ENCODE measurements around the gene SFXN1. TPM values are rescaled to one million over a fixed set of nuclear protein-coding genes. Genes with fewer than 3 reads are reported as not detected.
"Not testable (repeated sequence)": the region's sequence is repeated elsewhere in the genome, so short reads cannot be mapped to it uniquely, and the experiment has no call there.

The SFXN1 gene
- total RNA-seq, 1 experiment from 2014 or later = 322 TPM

DNA sequence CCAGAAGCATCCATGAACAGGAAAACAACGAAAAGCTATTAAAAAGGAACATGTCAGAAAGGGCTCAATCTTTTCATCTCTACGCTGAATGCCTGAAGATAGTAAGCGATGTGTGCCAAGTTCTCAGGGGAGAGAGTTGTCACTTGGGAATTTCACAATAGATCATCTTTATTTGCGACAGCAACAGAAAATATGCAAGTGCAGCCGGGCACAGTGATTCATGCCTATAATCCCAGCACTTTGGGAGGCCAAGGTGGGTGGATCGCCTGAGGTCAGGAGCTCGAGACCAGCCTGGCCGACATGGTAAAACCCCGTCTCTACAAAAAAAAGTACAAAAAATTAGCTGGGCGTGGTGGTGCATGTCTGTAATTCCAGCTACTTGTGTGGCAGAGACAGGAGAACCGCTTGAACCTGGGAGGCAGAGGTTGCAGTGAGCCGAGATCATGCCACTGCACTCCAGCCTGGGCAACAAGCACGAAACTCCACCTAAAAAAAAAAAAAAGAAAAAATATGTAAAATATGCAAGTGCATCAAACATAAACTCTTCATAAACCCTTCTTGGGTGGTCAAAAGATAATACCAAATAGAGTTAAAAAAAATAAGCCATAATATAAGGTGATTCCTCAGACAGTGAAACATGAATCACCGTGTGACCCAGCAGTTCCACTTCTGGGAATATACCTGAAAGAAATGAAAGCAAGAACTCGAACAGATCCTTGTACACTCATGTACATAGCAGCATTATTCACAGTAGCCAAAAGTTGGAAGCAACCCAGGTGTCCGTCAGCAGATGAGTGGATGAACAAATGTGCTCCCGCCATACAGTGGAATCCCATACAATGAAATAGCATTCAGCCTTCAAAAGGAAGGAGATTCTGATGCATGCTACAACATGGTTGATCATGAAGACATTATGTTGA lies 16.2 kb downstream of the SFXN1 start:
- DNase-seq (ENCODE audit: low spot score) = no peak

- no peak for DNase-seq (ENCODE audit: low spot score)
Measured at GRCh38 chr5:175501759-175502158, 23.4 kb downstream of the SFXN1 start.

GRCh38 chr5:175507671-175508070 lies 29.3 kb downstream of the SFXN1 start:
- not testable (repeated sequence) for DNase-seq (ENCODE audit: low spot score)

- no peak for DNase-seq (ENCODE audit: low spot score)
Measured at GRCh38 chr5:175508896-175509295, 30.5 kb downstream of the SFXN1 start.

DNA sequence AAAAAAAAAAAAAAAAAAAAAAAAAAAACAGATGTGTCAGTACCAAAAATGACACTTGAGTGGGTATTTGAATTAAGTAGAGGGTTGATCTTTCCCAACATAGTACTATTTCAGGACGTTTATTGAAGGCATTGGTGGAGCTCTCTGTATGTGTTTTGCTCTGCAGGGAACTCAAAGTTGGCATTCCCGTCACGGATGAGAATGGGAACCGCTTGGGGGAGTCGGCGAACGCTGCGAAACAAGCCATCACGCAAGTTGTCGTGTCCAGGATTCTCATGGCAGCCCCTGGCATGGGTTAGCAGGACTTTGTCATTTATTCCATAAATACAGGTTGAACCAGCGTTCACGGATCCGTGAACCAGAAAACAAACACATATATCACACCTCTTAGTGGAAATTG lies 34.9 kb downstream of the SFXN1 start:
- DNase-seq (ENCODE audit: low spot score) = no peak

DNA sequence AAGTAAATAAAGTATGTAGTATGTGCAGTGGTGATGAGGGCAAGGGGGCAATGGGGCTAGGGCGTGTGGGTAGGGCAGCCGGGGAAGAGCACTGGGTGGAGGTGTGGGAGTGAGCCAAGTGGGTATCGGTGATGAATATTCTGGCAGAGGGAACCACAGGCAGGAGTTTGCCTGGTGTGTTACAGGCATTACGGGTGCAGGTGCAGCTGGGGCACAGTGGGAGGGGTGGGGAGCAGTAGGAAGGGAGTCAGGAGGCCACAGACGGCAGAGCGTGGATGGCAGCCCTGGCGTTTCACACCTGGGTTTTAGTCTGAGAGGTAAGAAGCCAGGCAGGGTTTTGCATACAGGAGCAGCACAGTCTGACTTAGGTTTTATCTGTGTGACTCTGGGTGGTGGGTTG lies 35.4 kb downstream of the SFXN1 start:
- DNase-seq (ENCODE audit: low spot score) = no peak

GRCh38 chr5:175516933-175517823 lies 38.8 kb downstream of the SFXN1 start:
- no peak for DNase-seq (ENCODE audit: low spot score)

DNA sequence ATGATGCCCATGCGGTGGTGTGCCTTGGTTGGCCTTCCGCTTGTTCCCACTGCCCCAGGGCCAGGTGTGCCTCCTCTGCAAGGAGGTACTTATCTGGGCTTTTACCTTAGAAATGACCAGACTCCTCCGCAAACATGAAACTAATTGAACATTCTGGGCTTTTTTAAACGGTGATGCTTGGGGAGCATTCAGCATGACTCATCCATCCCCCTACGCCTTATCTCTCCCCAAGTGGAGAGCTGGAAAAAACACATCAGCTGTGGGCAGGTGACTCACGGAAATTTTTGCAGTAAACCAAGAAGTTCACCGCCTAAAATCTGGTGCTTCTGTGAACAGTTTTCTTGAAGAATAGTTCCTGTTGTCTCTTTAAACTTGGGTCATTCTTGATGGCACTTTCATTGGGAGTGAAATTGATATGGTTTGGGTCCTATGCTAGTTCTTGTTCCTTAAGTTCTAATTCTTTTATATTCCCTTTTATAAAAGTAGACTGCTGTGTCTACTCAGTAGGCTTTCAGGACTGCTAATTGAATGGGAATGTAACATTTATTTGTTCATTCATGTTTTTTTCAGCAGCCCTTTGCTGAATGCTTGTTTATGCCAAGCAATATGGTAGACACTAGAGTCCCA lies 39.6 kb downstream of the SFXN1 start:
- peak; percentile 73 for DNase-seq (ENCODE audit: low spot score)

GRCh38 chr5:175519006-175519405 lies 40.6 kb downstream of the SFXN1 start:
- no peak for DNase-seq (ENCODE audit: low spot score)

GRCh38 chr5:175520321-175520720 lies 42.0 kb downstream of the SFXN1 start:
- DNase-seq (ENCODE audit: low spot score) = no peak

DNA sequence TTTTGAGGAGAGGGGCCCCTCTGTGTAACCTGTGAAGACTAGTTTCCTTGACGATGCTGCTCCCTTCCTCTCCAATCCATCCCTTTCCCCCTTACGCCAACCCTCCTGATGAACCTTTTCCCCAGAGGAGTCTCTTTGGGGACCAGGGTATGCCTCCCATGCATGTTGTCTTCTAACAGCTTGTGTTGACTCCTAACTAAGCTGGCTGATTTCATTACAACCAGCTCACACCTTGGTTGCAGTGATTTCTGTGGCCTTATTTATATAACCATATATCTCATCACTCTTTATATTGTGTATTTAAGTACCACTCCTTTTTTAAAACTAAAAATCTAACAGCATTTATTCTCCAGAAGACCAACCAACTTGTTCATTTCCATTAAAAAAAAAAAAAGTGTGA lies 42.5 kb downstream of the SFXN1 start:
- DNase-seq (ENCODE audit: low spot score) = no peak

DNA sequence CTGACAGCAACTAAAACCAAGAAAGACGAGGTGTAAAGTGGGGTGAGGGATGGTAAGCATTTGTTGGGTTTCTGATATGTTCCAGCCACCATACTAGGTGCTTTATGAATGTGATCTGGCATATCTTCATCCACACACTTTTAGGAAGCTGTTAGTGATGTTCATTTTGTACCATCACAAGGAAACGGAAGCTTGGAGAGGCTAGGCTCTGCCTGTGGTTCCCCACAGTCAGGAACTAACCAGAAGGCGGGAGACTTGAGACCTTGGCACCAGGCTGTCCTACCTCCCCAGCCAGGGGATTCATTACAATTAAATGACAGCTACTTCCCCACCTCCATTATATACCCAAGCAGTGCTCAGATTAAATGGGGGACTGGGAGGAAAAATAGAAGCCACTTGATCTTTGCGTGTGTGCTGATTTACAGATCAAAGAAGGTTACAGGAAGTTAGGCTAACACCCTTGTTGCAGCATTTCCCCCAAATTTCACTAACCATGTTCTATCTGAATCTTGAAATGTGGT lies 43.0 kb downstream of the SFXN1 start:
- DNase-seq (ENCODE audit: low spot score) = no peak

DNA sequence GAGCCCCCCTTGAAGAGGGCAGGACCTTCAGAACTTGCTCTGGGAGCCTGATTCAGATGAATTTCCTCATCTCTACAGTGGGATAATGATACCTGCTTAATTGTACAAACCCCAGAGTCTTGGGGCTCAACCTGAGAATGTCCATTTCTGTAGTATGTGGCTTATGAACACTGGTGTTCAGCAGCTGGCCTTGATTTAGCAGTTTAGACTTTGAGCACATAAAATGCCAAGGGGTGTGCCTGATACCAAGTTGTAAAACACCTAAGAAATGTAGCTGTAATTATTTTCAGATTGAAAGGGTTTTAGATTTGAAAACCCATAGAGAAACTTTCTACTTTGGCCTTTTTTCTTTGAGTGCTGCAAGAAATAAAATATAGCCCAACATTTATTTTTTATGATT lies 44.9 kb downstream of the SFXN1 start:
- DNase-seq (ENCODE audit: low spot score) = no peak

GRCh38 chr5:175524211-175524610 lies 45.9 kb downstream of the SFXN1 start:
- no peak for DNase-seq (ENCODE audit: low spot score)

DNA sequence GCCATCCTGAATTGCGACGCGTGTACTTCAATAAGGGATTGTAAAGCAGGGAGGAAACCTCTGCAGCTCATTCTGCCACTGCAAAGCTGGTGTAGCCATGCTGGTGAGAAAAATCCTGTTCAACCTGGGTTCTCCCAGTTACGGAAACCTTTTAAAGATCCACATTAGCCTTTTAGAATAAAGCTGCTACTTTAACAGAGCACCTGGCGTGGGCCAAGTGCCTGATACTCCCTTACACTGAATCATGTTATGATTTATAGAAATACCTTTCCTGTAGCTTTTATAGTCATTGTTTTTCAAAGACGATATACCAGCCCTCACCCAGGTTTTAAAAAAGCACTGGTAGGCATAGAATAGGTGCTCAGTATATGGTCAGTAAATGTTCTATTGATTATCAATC lies 48.3 kb downstream of the SFXN1 start:
- no peak for DNase-seq (ENCODE audit: low spot score)

DNA sequence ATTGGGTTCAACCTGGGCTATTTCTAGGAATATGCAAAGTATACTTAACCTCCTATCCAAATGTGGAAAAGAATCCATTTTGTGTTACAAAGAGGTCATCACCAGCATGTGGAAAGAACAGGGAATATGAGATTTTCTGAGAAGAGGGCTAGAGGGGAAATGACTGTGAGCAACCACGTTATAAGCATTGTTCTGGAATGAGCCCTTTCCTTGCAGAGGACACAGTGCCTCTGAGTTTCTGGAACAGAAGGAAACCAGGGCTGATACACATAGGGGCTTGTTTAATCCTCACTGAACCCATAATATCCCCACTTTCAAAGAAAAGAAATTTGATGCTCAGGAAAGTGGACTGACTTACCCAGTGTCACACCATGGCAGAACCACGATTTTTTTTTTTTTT lies 53.0 kb downstream of the SFXN1 start:
- DNase-seq (ENCODE audit: low spot score) = no peak

DNA sequence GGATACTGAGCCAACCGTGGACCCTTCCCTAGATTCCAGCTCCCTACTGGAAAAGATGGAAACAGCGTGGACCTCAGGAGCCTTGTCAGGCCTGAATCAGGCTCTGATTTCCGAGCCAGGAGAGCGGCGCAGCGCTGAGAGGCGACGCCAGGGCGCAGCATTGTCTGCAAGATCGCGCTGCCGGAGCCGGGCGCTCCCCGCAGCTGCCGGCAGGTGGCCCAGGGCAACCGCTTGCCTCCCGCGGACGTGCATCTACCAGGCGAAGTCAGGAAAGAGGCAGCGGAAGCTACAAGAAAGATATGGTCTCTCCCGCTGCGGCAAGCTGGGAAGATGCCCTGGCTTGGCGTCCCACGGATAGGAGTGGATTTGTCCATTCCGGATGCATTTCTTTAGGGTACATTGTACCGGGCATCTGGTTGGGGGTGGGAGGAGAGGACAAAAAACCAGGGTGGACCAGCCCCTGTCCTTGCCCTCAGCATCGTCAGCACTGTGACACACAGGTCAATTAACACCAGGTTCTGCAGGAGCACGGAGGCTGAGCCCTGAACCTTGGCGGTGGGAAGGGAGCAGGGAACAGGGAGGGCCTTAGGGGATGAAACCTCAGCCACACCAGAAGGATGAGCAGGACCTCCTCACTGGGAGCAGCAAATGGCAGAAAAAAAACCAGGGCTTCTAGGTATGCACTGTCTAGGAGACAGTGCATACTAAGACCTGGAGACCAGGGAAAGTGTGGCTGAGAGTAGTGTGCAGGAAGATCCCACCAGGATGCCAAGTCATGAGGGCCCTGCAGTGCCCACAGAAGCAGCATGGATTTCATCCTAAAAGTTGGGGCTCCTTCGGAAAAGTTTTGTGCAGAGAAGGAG lies 55.9 kb downstream of the SFXN1 start:
- DNase-seq (ENCODE audit: low spot score) = peak; percentile 91

DNA sequence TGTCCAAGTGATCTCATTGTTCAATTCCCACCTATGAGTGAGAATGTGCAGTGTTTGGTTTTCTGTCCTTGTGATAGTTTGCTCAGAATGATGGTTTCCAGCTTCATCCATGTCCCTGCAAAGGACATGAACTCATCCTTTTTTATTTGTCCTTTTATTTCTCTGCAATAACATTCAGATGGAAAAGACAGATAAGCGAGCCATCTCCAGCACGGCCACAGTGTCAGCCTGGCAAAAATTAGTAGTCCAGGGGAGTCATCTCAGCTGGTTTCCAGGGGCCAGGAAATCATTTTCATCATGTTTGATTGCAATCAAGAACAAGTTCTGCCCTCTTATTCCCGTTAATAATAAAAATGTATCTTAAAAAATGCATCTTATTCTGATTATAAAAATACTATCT lies 57.0 kb downstream of the SFXN1 start:
- DNase-seq (ENCODE audit: low spot score) = not testable (repeated sequence)

DNA sequence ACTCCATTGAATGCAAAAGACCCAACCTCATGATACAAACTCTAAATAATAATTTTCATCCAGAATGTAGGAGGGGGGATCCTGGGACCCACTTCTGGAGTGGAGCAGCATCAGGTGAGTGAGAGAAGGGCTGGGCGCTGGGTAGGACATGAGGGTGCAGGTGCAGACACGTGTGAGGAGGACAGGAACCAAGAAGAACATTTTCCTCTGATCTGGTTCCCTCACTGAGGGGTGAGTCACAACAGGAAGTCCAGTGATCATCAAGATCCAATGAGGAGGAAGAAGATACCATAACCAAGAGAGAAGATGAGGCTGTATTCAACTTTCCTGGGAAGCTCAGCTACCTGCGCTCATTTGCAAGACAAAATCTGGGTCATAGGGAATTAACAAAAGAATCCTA lies 57.4 kb downstream of the SFXN1 start:
- no peak for DNase-seq (ENCODE audit: low spot score)

DNA sequence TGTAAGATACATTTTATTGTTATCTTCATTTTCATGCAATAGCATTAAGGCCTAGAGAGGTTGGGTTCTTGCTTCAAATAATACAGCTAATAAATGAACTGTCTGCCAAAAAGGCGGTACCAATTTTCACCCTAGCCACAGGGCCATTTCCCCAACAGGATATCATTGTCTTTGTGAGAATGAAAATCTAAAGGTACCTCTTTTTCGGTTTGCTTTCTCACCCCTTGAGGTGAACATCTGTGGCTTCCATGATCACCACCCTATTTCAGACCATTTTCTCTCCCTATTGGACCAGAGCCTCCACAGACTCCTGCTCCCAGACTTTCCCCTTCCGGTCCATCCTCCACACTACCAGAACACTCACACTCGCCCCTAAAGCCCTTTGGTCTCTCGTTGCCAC lies 60.2 kb downstream of the SFXN1 start:
- no peak for DNase-seq (ENCODE audit: low spot score)

DNA sequence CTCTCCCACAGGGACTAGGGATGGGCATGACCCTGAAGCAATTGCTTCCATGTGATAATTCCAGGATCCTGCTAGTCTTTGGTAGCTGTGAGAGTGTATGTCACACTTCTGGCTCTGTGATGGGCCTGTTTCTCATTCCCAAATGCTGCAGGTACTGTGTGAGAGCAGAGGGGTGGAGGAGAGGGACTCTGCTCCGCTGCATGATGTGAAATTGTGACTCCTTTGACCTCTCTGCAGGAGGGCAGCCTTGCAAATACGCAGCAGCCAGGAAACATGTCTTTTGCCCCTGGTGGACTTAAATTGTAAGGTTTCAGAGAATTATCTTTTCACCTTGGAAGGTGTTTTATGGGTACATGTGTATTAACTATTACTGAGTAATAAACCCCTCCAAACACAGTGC lies 61.6 kb downstream of the SFXN1 start:
- no peak for DNase-seq (ENCODE audit: low spot score)
